HCT116 (cell line): ENCODE results near the gene XYLT2. TPM values are rescaled to one million over a fixed set of nuclear protein-coding genes. Genes with fewer than 3 reads are reported as not detected.

Experiments used
- ATAC-seq: fragments of 200-7000 bp; cut with Tn5 transposase; 2 replicates; pipeline ENCODE4 v1.9.1; 2020; ENCODE audit warnings: mild to moderate bottlenecking, moderate library complexity
- Bru-seq: library from RNA; stranded (reverse); fragments of 400-500 nt; gene quantifications from one replicate; lab custom pipeline; 2021; lab: Mats Ljungman, UMichigan
- BruChase-seq, 2 experiments: library from RNA; stranded (reverse); fragments of 400-500 nt; gene quantifications; one replicate each; lab custom pipeline; 2021; lab: Mats Ljungman, UMichigan
- BruUV-seq: library from RNA; stranded (reverse); fragments of 400-500 nt; replicated peaks from 2 replicates; lab custom pipeline; 2021; lab: Mats Ljungman, UMichigan
- CTCF ChIA-PET: fragments of 300-600 bp; sonication (Branson Sonifier 250); formaldehyde crosslinking; loops from one replicate; lab custom pipeline; 2021; ENCODE audit warnings: antibody characterized with exemption; lab: Charles Lee
- POLR2A ChIA-PET: fragments of 300-600, 350-600 bp; sonication (Branson Sonifier 250); formaldehyde crosslinking; loops from one replicate; lab custom pipeline; 2021; ENCODE audit warnings: antibody characterized with exemption; lab: Charles Lee
- RAD21 ChIA-PET, 2 experiments: fragments of 300-600 bp; sonication (Branson Sonifier 250); formaldehyde crosslinking; loops; one replicate each; lab custom pipeline; 2023; ENCODE audit warnings: low total read pairs in 2 of 2; ENCODE audit not compliant: uncharacterized antibody in 2 of 2, unreplicated experiment in 2 of 2, low non-redundant PET in 1 of 2; lab: Charles Lee
- DNase-seq: peaks from one replicate; pipeline ENCODE4 v3.0.0-alpha.2; 2010; ENCODE audit warnings: low read depth, low spot score
- H2AFZ ChIP-seq: fragments of 200-600 bp; shearing (Covaris generic), sonication (generic); 2 replicates; pipeline ENCODE4 v1.6.1; 2017; ENCODE audit warnings: low read depth, mixed run types, mixed read lengths, antibody characterized with exemption, low read length; ENCODE audit not compliant: poor library complexity, severe bottlenecking
- H3K27ac ChIP-seq: 2 replicates; pipeline ENCODE4 v1.5.1; 2012; ENCODE audit warnings: low read depth, low read length
- H3K27me3 ChIP-seq: fragments of 200-600 bp; sonication (generic); 2 replicates; pipeline ENCODE4 v1.6.1; 2016; ENCODE audit warnings: mixed run types, low read length, mixed read lengths; ENCODE audit not compliant: insufficient read depth
- H3K36me3 ChIP-seq, 2 experiments: fragments of 200-500 bp in 1 of 2; fragments of 200-600 bp in 1 of 2; sonication (Bioruptor generic) in 1 of 2; sonication (generic) in 1 of 2; 2 replicates each; pipeline versions ENCODE4 v1.5.1 to v1.6.1; 2014 to 2016; ENCODE audit warnings: low read length in 2 of 2, inconsistent platforms in 1 of 2, mixed read lengths in 1 of 2, mixed run types in 1 of 2; ENCODE audit not compliant: insufficient read depth in 2 of 2, control insufficient read depth in 1 of 2
- H3K4me1 ChIP-seq, 2 experiments: fragments of 200-600 bp in 1 of 2; sonication (generic) in 1 of 2; 2 replicates each; pipeline versions ENCODE4 v1.5.1 to v1.6.1; 2012 to 2017; ENCODE audit warnings: low read length in 2 of 2, inconsistent platforms in 1 of 2, mild to moderate bottlenecking in 1 of 2, mixed read lengths in 1 of 2, mixed run types in 1 of 2, moderate library complexity in 1 of 2; ENCODE audit not compliant: insufficient read depth in 2 of 2, control insufficient read depth in 1 of 2
- H3K4me2 ChIP-seq: fragments of 200-600 bp; sonication (generic); 2 replicates; pipeline ENCODE4 v1.6.1; 2017; ENCODE audit warnings: mixed run types, low read length, mixed read lengths
- H3K4me3 ChIP-seq, 2 experiments: fragments of 200-600 bp in 1 of 2; sonication (generic) in 1 of 2; replicated peaks in 1 of 2; 2 replicates each; pipeline ENCODE4 v1.5.1; 2011 to 2016; ENCODE audit warnings: low read length in 2 of 2, control low read depth in 1 of 2, low read depth in 1 of 2, mild to moderate bottlenecking in 1 of 2, mixed read lengths in 1 of 2, mixed run types in 1 of 2
- H3K79me2 ChIP-seq: fragments of 200-600 bp; sonication (generic); 2 replicates; pipeline ENCODE4 v1.6.1; 2017; ENCODE audit warnings: mild to moderate bottlenecking, mixed run types, low read length, moderate library complexity, mixed read lengths; ENCODE audit not compliant: insufficient read depth
- H3K9ac ChIP-seq: fragments of 200-600 bp; sonication (generic); 2 replicates; pipeline ENCODE4 v1.6.1; 2016; ENCODE audit warnings: low read length, mixed read lengths
- H3K9me2 ChIP-seq: fragments of 200-600 bp; sonication (generic), shearing (Covaris generic); 2 replicates; pipeline ENCODE4 v1.6.1; 2017; ENCODE audit warnings: mixed run types, mild to moderate bottlenecking, moderate library complexity; ENCODE audit not compliant: insufficient read depth
- H3K9me3 ChIP-seq, 2 experiments: fragments of 200-500 bp in 1 of 2; fragments of 200-600 bp in 1 of 2; sonication (Bioruptor generic) in 1 of 2; sonication (generic) in 1 of 2; 2 replicates each; pipeline ENCODE4 v1.6.1; 2014 to 2017; ENCODE audit warnings: low read length in 2 of 2, mixed read lengths in 2 of 2, inconsistent platforms in 1 of 2, low read depth in 1 of 2, mild to moderate bottlenecking in 1 of 2, mixed run types in 1 of 2, moderate library complexity in 1 of 2; ENCODE audit not compliant: control insufficient read depth in 1 of 2, insufficient read depth in 1 of 2
- H4K20me1 ChIP-seq: fragments of 200-600 bp; sonication (generic), shearing (Covaris generic); 2 replicates; pipeline ENCODE4 v1.6.1; 2017; ENCODE audit warnings: mixed run types, mild to moderate bottlenecking, moderate library complexity; ENCODE audit not compliant: insufficient read depth
- CBX3 ChIP-seq: IDR thresholded peaks from 2 replicates; pipeline ENCODE4 v1.6.1; 2012; ENCODE audit warnings: low read depth
- CEBPB ChIP-seq: IDR thresholded peaks from 2 replicates; pipeline ENCODE4 v1.6.1; 2012; ENCODE audit warnings: low read depth
- ELF1 ChIP-seq: IDR thresholded peaks from 2 replicates; pipeline ENCODE4 v1.6.1; 2012; ENCODE audit warnings: low read depth, borderline replicate concordance
- FOSL1 ChIP-seq: IDR thresholded peaks from 2 replicates; pipeline ENCODE4 v1.6.1; 2012; ENCODE audit warnings: low read depth
- JUND ChIP-seq: IDR thresholded peaks from 2 replicates; pipeline ENCODE4 v1.6.1; 2012
- POLR2A ChIP-seq: IDR thresholded peaks from 2 replicates; pipeline ENCODE4 v1.7.0; 2011; ENCODE audit warnings: borderline replicate concordance; ENCODE audit not compliant: insufficient read depth, insufficient read length; ENCODE audit errors: extremely low read depth
- POLR2AphosphoS5 ChIP-seq: IDR thresholded peaks from 2 replicates; pipeline ENCODE4 v1.6.1; 2011; ENCODE audit warnings: mild to moderate bottlenecking, low read depth, low read length, moderate library complexity
- SIN3A ChIP-seq: IDR thresholded peaks from 2 replicates; pipeline ENCODE4 v1.6.1; 2012; ENCODE audit warnings: low read depth
- SP1 ChIP-seq: IDR thresholded peaks from 2 replicates; pipeline ENCODE4 v1.6.1; 2012; ENCODE audit warnings: low read depth
- SRF ChIP-seq: IDR thresholded peaks from 2 replicates; pipeline ENCODE4 v1.6.1; 2012; ENCODE audit warnings: low read depth
- TCF7L2 ChIP-seq: IDR thresholded peaks from 2 replicates; pipeline ENCODE4 v1.7.0; 2011; ENCODE audit warnings: borderline replicate concordance, inconsistent platforms; ENCODE audit not compliant: insufficient read depth, insufficient read length; ENCODE audit errors: extremely low read depth
- YY1 ChIP-seq: IDR thresholded peaks from 2 replicates; pipeline ENCODE4 v1.6.1; 2011; ENCODE audit warnings: low read length, low read depth, moderate library complexity, mild to moderate bottlenecking; ENCODE audit not compliant: insufficient replicate concordance; ENCODE audit errors: extremely low read depth
- intact Hi-C: fragments of 100-400 bp; cut with micrococcal nuclease; formaldehyde crosslinking; loops from 2 replicates; pipeline ENCODE4 v1.10.0; 2022
- long read RNA-seq: library from polyadenylated mRNA; unstranded; transcript quantifications from one replicate; pipeline ENCODE4 v2.0.0, GENCODE V29; 2021; ENCODE audit not compliant: unreplicated experiment
- polyA plus RNA-seq: library from polyadenylated mRNA; unstranded; fragments of >200 nt; gene quantifications from 2 replicates; pipeline ENCODE4 v1.2.1, GENCODE V29; 2012; ENCODE audit warnings: missing spikeins
- total RNA-seq: library from RNA; stranded (reverse); gene quantifications from one replicate; pipeline ENCODE4 v1.2.1, GENCODE V29; 2021; ENCODE audit not compliant: unreplicated experiment
- TF ChIP-seq, protein P1 (sequence below): IDR thresholded peaks from 2 replicates; pipeline ENCODE4 v1.6.1; 2012
- TF ChIP-seq, protein P2 (sequence below): IDR thresholded peaks from 2 replicates; pipeline ENCODE4 v1.6.1; 2012
- TF ChIP-seq, protein P3 (sequence below): IDR thresholded peaks from 2 replicates; pipeline ENCODE4 v1.6.1; 2011; ENCODE audit warnings: mild to moderate bottlenecking, low read length, moderate library complexity; ENCODE audit not compliant: insufficient replicate concordance; ENCODE audit errors: extremely low read depth
- TF ChIP-seq, protein P4 (sequence below): IDR thresholded peaks from 2 replicates; pipeline ENCODE4 v1.6.1; 2012; ENCODE audit warnings: low read depth

XYLT2 gene
- 37.5 TPM for total RNA-seq
- 30.3 and 34.3 TPM in 2 replicates for polyA plus RNA-seq
- Bru-seq, nascent RNA, result percentile 78 among the genes with signal in this experiment
- BruChase-seq, experiment 1, labeled RNA remaining after a 6-hour chase, result percentile 79 among the genes with signal in this experiment
- BruChase-seq, experiment 2, labeled RNA remaining after a 2-hour chase, result percentile 87 among the genes with signal in this experiment
- long read RNA-seq, transcript XYLT2-201 (11 exons, 3,507 nt), result major isoform, 18 of 61 reads
- long read RNA-seq, transcript XYLT2-206 (1 exons, 2,174 nt), result minor isoform, 9 of 61 reads
- long read RNA-seq, partial matches to known transcripts, result 23 of 61 reads
- long read RNA-seq, other reads (novel, unspliced or antisense), result 10 of 61 reads

DNA sequence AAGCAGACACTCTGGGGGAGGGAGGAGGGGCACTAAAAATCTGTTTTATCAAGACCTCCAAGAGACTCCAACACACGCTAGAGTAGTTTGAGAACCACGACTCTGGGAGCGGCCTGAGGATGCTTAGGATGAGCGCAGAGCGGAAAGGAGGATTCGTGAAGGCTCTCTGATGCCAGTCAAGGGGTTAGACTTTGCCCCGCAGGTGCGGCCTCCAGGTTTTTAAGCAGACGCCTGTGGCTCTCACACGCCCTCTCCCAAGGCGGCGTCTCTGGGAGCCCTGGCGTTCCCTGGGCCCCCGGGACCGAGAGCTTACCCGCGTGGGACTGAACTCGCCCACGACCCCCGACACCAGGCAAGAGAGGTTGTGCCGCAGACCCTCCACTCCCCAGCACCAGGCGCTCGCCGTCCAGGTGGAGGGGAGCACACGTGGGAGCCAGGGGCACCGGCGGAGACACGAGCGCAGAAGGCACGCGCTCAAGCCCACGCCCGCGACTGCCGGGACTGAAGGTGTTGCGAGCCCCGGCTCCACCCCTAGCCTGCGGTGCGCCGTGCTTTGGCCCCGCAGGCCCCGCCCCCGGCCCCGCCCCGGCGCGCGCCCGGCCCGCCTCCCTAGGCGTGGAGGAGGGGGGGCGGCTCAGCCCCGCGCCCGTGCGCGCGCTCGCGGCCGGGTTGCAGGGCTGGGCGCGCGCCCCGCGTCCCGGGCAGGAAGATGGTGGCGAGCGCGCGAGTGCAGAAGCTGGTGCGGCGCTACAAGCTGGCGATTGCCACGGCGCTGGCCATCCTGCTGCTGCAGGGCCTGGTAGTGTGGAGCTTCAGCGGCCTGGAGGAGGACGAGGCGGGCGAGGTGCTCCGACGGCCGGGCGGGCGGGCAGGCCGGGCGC, at the start of gene XYLT2:
TSS of gene XYLT2 (plus strand) at position 695 of the 881 bp plus-strand sequence. CDS start at position 710, 15 bp downstream.
- Histone ChIP-seq H3K27ac (peak within 1 kb of the TSS; percentile 84; the same call in 1 of the 2 replicates), H3K9me3 (no peaks in the 10 kb centered on the region), H3K36me3 (no peaks in the 10 kb centered on the region), H2AFZ (peak within 1 kb of the TSS; percentile 27), H4K20me1 (no peaks in the 10 kb centered on the region), H3K9ac (peak within 1 kb of the TSS; percentile 96), H3K27me3 (no peaks in the 10 kb centered on the region), H3K79me2 (peaks cover 40% of the 10 kb centered on the region), H3K4me3 (peak within 1 kb of the TSS; percentile 89 to 90), H3K4me2 (peak within 1 kb of the TSS; percentile 100), H3K4me1 (peaks cover 12 to 34% of the 10 kb centered on the region in 2 experiments), H3K9me2 (no peaks in the 10 kb centered on the region)
- intact Hi-C loops, result no loop called here
- BruUV-seq, result TSS peak; percentile 78
- peak; percentile 92 for ATAC-seq
- POLR2A ChIA-PET, result interaction anchor here (1.0 to 1.2 kb wide), 2 partner anchors 16 to 23 kb away, joined by 3 to 5 read pairs; no protein-coding TSS in a partner anchor
- RAD21 ChIA-PET, result no interaction called here
- CTCF ChIA-PET, result interaction anchor here (0.6 to 2.2 kb wide), 3 partner anchors 16 to 145 kb away, joined by 3 to 7 read pairs (median 6); partner anchors contain the start of gene LRRC59
- peak; percentile 57 for DNase-seq
- TF ChIP-seq TCF7L2 (no peak), CBX3 (no peak), CEBPB (no peak), POLR2AphosphoS5 (peak; percentile 96), SRF (no peak), YY1 (peak; percentile 82), FOSL1 (no peak), SP1 (no peak), POLR2A (peak; percentile 77), ELF1 (no peak), JUND (no peak), SIN3A (no peak)
- TF ChIP-seq, protein P1, sequence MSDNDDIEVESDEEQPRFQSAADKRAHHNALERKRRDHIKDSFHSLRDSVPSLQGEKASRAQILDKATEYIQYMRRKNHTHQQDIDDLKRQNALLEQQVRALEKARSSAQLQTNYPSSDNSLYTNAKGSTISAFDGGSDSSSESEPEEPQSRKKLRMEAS, result peak; percentile 90
- TF ChIP-seq, protein P2, sequence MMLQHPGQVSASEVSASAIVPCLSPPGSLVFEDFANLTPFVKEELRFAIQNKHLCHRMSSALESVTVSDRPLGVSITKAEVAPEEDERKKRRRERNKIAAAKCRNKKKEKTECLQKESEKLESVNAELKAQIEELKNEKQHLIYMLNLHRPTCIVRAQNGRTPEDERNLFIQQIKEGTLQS, result no peak
- TF ChIP-seq, protein P3, sequence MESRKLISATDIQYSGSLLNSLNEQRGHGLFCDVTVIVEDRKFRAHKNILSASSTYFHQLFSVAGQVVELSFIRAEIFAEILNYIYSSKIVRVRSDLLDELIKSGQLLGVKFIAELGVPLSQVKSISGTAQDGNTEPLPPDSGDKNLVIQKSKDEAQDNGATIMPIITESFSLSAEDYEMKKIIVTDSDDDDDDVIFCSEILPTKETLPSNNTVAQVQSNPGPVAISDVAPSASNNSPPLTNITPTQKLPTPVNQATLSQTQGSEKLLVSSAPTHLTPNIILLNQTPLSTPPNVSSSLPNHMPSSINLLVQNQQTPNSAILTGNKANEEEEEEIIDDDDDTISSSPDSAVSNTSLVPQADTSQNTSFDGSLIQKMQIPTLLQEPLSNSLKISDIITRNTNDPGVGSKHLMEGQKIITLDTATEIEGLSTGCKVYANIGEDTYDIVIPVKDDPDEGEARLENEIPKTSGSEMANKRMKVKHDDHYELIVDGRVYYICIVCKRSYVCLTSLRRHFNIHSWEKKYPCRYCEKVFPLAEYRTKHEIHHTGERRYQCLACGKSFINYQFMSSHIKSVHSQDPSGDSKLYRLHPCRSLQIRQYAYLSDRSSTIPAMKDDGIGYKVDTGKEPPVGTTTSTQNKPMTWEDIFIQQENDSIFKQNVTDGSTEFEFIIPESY, result no peak
- TF ChIP-seq, protein P4, sequence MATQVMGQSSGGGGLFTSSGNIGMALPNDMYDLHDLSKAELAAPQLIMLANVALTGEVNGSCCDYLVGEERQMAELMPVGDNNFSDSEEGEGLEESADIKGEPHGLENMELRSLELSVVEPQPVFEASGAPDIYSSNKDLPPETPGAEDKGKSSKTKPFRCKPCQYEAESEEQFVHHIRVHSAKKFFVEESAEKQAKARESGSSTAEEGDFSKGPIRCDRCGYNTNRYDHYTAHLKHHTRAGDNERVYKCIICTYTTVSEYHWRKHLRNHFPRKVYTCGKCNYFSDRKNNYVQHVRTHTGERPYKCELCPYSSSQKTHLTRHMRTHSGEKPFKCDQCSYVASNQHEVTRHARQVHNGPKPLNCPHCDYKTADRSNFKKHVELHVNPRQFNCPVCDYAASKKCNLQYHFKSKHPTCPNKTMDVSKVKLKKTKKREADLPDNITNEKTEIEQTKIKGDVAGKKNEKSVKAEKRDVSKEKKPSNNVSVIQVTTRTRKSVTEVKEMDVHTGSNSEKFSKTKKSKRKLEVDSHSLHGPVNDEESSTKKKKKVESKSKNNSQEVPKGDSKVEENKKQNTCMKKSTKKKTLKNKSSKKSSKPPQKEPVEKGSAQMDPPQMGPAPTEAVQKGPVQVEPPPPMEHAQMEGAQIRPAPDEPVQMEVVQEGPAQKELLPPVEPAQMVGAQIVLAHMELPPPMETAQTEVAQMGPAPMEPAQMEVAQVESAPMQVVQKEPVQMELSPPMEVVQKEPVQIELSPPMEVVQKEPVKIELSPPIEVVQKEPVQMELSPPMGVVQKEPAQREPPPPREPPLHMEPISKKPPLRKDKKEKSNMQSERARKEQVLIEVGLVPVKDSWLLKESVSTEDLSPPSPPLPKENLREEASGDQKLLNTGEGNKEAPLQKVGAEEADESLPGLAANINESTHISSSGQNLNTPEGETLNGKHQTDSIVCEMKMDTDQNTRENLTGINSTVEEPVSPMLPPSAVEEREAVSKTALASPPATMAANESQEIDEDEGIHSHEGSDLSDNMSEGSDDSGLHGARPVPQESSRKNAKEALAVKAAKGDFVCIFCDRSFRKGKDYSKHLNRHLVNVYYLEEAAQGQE, result no peak
